MM.1S (cell line): ENCODE data around the gene CCR3.

Experiments used
- DNase-seq: peaks from one replicate; pipeline ENCODE4 v3.0.0-alpha.2; 2015
- H2AFZ ChIP-seq: fragments of 300-600 bp; sonication (generic); 2 replicates; pipeline ENCODE4 v1.6.0; 2016; ENCODE audit warnings: antibody characterized with exemption, low read length
- H3F3A ChIP-seq: fragments of 300-600 bp; sonication (generic); 2 replicates; pipeline ENCODE4 v1.6.1; 2016; ENCODE audit warnings: mild to moderate bottlenecking, antibody characterized with exemption, low read length, moderate library complexity, mixed read lengths; ENCODE audit not compliant: insufficient read depth
- H3K27ac ChIP-seq: fragments of 300-600 bp; sonication (generic); 2 replicates; pipeline ENCODE4 v1.5.1; 2016; ENCODE audit warnings: mild to moderate bottlenecking, low read length
- H3K27me3 ChIP-seq: fragments of 300-600 bp; sonication (generic); replicated peaks from 2 replicates; pipeline ENCODE4 v1.6.0; 2016; ENCODE audit warnings: low read length; ENCODE audit not compliant: insufficient read depth
- H3K36me3 ChIP-seq: fragments of 300-600 bp; sonication (generic); replicated peaks from 2 replicates; pipeline ENCODE4 v1.6.1; 2016; ENCODE audit warnings: mild to moderate bottlenecking, low read length, mixed read lengths; ENCODE audit not compliant: insufficient read depth
- H3K4me1 ChIP-seq: fragments of 300-600 bp; sonication (generic); 2 replicates; pipeline ENCODE4 v1.6.1; 2016; ENCODE audit warnings: low read length, mixed read lengths
- H3K4me2 ChIP-seq: fragments of 300-600 bp; sonication (generic); 2 replicates; pipeline ENCODE4 v1.6.0; 2016; ENCODE audit warnings: low read depth, low read length
- H3K4me3 ChIP-seq: fragments of 300-600 bp; sonication (generic); 2 replicates; pipeline ENCODE4 v1.5.1; 2016; ENCODE audit warnings: low read length, mixed read lengths
- H3K79me2 ChIP-seq: fragments of 300-600 bp; sonication (generic); 2 replicates; pipeline ENCODE4 v1.6.1; 2016; ENCODE audit warnings: mixed run types, low read length, mixed read lengths
- H3K9ac ChIP-seq: fragments of 300-600 bp; sonication (generic); 2 replicates; pipeline ENCODE4 v1.6.1; 2016; ENCODE audit warnings: low read length, mixed read lengths
- H3K9me2 ChIP-seq: fragments of 300-600 bp; sonication (generic); replicated peaks from 2 replicates; pipeline ENCODE4 v1.6.1; 2016; ENCODE audit warnings: mild to moderate bottlenecking, low read length, mixed read lengths; ENCODE audit not compliant: insufficient read depth
- H3K9me3 ChIP-seq: fragments of 300-600 bp; sonication (generic); replicated peaks from 2 replicates; pipeline ENCODE4 v1.6.1; 2016; ENCODE audit warnings: mild to moderate bottlenecking, low read length, mixed read lengths; ENCODE audit not compliant: insufficient read depth
- H4K20me1 ChIP-seq: fragments of 300-600 bp; sonication (generic); 2 replicates; pipeline ENCODE4 v1.6.1; 2016; ENCODE audit warnings: mild to moderate bottlenecking, low read length, moderate library complexity, mixed read lengths; ENCODE audit not compliant: insufficient read depth
- CTCF ChIP-seq: fragments of 300-600 bp; sonication (generic); IDR thresholded peaks from 2 replicates; pipeline ENCODE4 v1.5.1; 2016; ENCODE audit warnings: antibody characterized with exemption, low read length, mixed read lengths
- EZH2 ChIP-seq: fragments of 300-600 bp; sonication (generic); optimal IDR thresholded peaks from 2 replicates; pipeline ENCODE3; 2017; ENCODE audit warnings: low read depth, mild to moderate bottlenecking, antibody characterized with exemption, low read length, mixed read lengths
- EZH2phosphoT487 ChIP-seq: fragments of 300-600 bp; sonication (generic); IDR thresholded peaks from 2 replicates; pipeline ENCODE4 v1.6.1; 2018; ENCODE audit warnings: antibody characterized with exemption, low read length

The CCR3 gene

GRCh38 chr3:46284981-46285683, 42.9 kb downstream of the CCR3 start:
- H3K4me1 ChIP-seq, result peaks cover 89% of the 10 kb centered on the region
- H3K9me3 ChIP-seq, result no peaks in the 10 kb centered on the region
- H3K27ac ChIP-seq, result peak overlapping the region; percentile 88
- TF ChIP-seq EZH2 (no peak), EZH2phosphoT487 (no peak), CTCF (no peak)
- DNase-seq, result peak; percentile 94
- peaks cover 47% of the 10 kb centered on the region for H3F3A ChIP-seq
- 0 out of 2 replicates have a peak overlapping the region, but pooled peaks have one; percentile 12 for H2AFZ ChIP-seq
- no peaks in the 10 kb centered on the region for H3K36me3 ChIP-seq
- no peaks in the 10 kb centered on the region for H4K20me1 ChIP-seq
- H3K9me2 ChIP-seq, result no peaks in the 10 kb centered on the region
- no peak overlapping the region for H3K4me3 ChIP-seq
- H3K9ac ChIP-seq, result peak overlapping the region; percentile 35; the same call in 1 of the 2 replicates
- no peaks in the 10 kb centered on the region for H3K27me3 ChIP-seq
- peak overlapping the region; percentile 42 for H3K4me2 ChIP-seq
- H3K79me2 ChIP-seq, result peaks cover 3% of the 10 kb centered on the region; the same call in 1 of the 2 replicates

GRCh38 chr3:46285931-46286619, 43.8 kb downstream of the CCR3 start:
- no peaks in the 10 kb centered on the region for H3K36me3 ChIP-seq
- H3K4me3 ChIP-seq, result no peak overlapping the region

GRCh38 chr3:46286947-46287565, 44.8 kb downstream of the CCR3 start:
- no peak overlapping the region for H3K4me2 ChIP-seq
- peaks cover 90% of the 10 kb centered on the region for H3K4me1 ChIP-seq
- TF ChIP-seq EZH2 (no peak), CTCF (no peak), EZH2phosphoT487 (no peak)

More at GRCh38 chr3:46285931-46286619, 43.8 kb downstream of the CCR3 start:
- Histone ChIP-seq H3K27me3 (no peaks in the 10 kb centered on the region), H3K9me2 (no peaks in the 10 kb centered on the region), H3K79me2 (peaks cover 7% of the 10 kb centered on the region), H3K4me1 (peaks cover 90% of the 10 kb centered on the region), H4K20me1 (no peaks in the 10 kb centered on the region), H3K9ac (no peak overlapping the region), H3K9me3 (no peaks in the 10 kb centered on the region), H3F3A (peaks cover 50% of the 10 kb centered on the region), H3K27ac (peak overlapping the region; percentile 88; the same call in 1 of the 2 replicates), H2AFZ (no peak overlapping the region), H3K4me2 (no peak overlapping the region)
- TF ChIP-seq EZH2, result no peak
- no peak for TF ChIP-seq EZH2phosphoT487
- no peak for TF ChIP-seq CTCF
- no peak for DNase-seq

More at GRCh38 chr3:46286947-46287565, 44.8 kb downstream of the CCR3 start:
- H3K36me3 ChIP-seq, result no peaks in the 10 kb centered on the region
- DNase-seq, result no peak
- H3K79me2 ChIP-seq, result peaks cover 17% of the 10 kb centered on the region
- no peaks in the 10 kb centered on the region for H3K9me2 ChIP-seq
- H3K27me3 ChIP-seq, result no peaks in the 10 kb centered on the region
- no peak overlapping the region for H3K9ac ChIP-seq
- H3K4me3 ChIP-seq, result no peak overlapping the region
- H3K9me3 ChIP-seq, result no peaks in the 10 kb centered on the region
- no peaks in the 10 kb centered on the region for H4K20me1 ChIP-seq
- H3F3A ChIP-seq, result peaks cover 44% of the 10 kb centered on the region
- no peak overlapping the region for H2AFZ ChIP-seq
- no peak overlapping the region for H3K27ac ChIP-seq
